ENCODE measurements around the gene GARNL3.
A peak's percentile ranks its signal among the peaks of the same experiment; 100 is the strongest.

The GARNL3 gene

GRCh38 chr9:127396808-127397645, 132.5 kb downstream of the GARNL3 start, which contains the start of gene SLC2A8:
TSS of gene SLC2A8 (plus strand) at chr9:127397169. CDS start at chr9:127397231, 62 bp downstream.
- H3K4me1 ChIP-seq (ENCODE audit: control insufficient read depth, low read depth, low read length), result peaks cover 3% of the 10 kb centered on the region
- no peak within 1 kb of the TSS for H4K5ac ChIP-seq (ENCODE audit: low read length)
- peaks cover 5% of the 10 kb centered on the region for H3K79me1 ChIP-seq (ENCODE audit: low read length)
- no peak within 1 kb of the TSS for H2BK120ac ChIP-seq (ENCODE audit: low read depth, low read length)
- no peak within 1 kb of the TSS for H4K8ac ChIP-seq (ENCODE audit: low read depth, low read length)
- H3K56ac ChIP-seq (ENCODE audit: low read length), result peak within 1 kb of the TSS; percentile 96
- peak within 1 kb of the TSS; percentile 58 for H3K4me3 ChIP-seq (ENCODE audit: low read length)
- peak within 1 kb of the TSS; percentile 87 for H3K9ac ChIP-seq (ENCODE audit: low read length)
- no peak within 1 kb of the TSS for H2BK15ac ChIP-seq (replicated peaks; ENCODE audit: low read depth)
- peak within 1 kb of the TSS; percentile 60 for H3K18ac ChIP-seq (ENCODE audit: low read length)
- H3K36me3 ChIP-seq (ENCODE audit: control insufficient read depth, insufficient read depth, low read length), result no peaks in the 10 kb centered on the region
- no peaks in the 10 kb centered on the region for H3K27me3 ChIP-seq (ENCODE audit: insufficient read depth, low read length, poor library complexity)
- H3K79me2 ChIP-seq (ENCODE audit: control insufficient read depth, insufficient read depth, low read length), result peaks cover 2% of the 10 kb centered on the region
- H3K4ac ChIP-seq (ENCODE audit: low read depth, low read length), result peak within 1 kb of the TSS; percentile 63
- DNase-seq, result peak; percentile 100
- H2AK5ac ChIP-seq (ENCODE audit: low read length), result no peak within 1 kb of the TSS
- H3K4me2 ChIP-seq (ENCODE audit: low read length), result peak within 1 kb of the TSS; percentile 90
- H3K27ac ChIP-seq (ENCODE audit: low read depth, low read length), result peak within 1 kb of the TSS; percentile 55
- no peak within 1 kb of the TSS for H3K23ac ChIP-seq (ENCODE audit: low read length)
- WGBS (ENCODE audit: extremely low coverage, insufficient coverage, low lambda C conversion rate), result no CpG with 5 or more reads among the region's 87 CpGs
- H2BK5ac ChIP-seq (ENCODE audit: low read length), result no peak within 1 kb of the TSS

GRCh38 chr9:127397646-127398274, 133.2 kb downstream of the GARNL3 start:
- Histone ChIP-seq H3K36me3 (ENCODE audit: control insufficient read depth, insufficient read depth, low read length) (no peaks in the 10 kb centered on the region), H3K23ac (ENCODE audit: low read length) (no peak overlapping the region), H4K8ac (ENCODE audit: low read depth, low read length) (no peak overlapping the region), H2AK5ac (ENCODE audit: low read length) (no peak overlapping the region), H2BK120ac (ENCODE audit: low read depth, low read length) (no peak overlapping the region), H3K4ac (ENCODE audit: low read depth, low read length) (no peak overlapping the region), H3K79me1 (ENCODE audit: low read length) (peaks cover 5% of the 10 kb centered on the region), H3K9ac (ENCODE audit: low read length) (peak overlapping the region; percentile 87), H3K79me2 (ENCODE audit: control insufficient read depth, insufficient read depth, low read length) (peaks cover 2% of the 10 kb centered on the region), H3K18ac (ENCODE audit: low read length) (peak overlapping the region; percentile 60), H3K4me3 (ENCODE audit: low read length) (peak overlapping the region; percentile 58), H3K56ac (ENCODE audit: low read length) (peak overlapping the region; percentile 96), H3K4me1 (ENCODE audit: control insufficient read depth, low read depth, low read length) (peaks cover 3% of the 10 kb centered on the region), H3K27ac (ENCODE audit: low read depth, low read length) (peak overlapping the region; percentile 55), H2BK5ac (ENCODE audit: low read length) (no peak overlapping the region), H2BK15ac (replicated peaks; ENCODE audit: low read depth) (no peak overlapping the region), H3K27me3 (ENCODE audit: insufficient read depth, low read length, poor library complexity) (no peaks in the 10 kb centered on the region), H3K4me2 (ENCODE audit: low read length) (peak overlapping the region; percentile 90), H4K5ac (ENCODE audit: low read length) (no peak overlapping the region)
- WGBS (ENCODE audit: extremely low coverage, insufficient coverage, low lambda C conversion rate), result no CpG with 5 or more reads among the region's 55 CpGs
- peak; percentile 57 for DNase-seq

GRCh38 chr9:127398275-127398647, 133.7 kb downstream of the GARNL3 start:
- Histone ChIP-seq H2AK5ac (ENCODE audit: low read length) (no peak overlapping the region), H3K56ac (ENCODE audit: low read length) (peak overlapping the region; percentile 96), H3K79me2 (ENCODE audit: control insufficient read depth, insufficient read depth, low read length) (peaks cover 2% of the 10 kb centered on the region), H3K9ac (ENCODE audit: low read length) (peak overlapping the region; percentile 87), H4K5ac (ENCODE audit: low read length) (no peak overlapping the region), H3K4me1 (ENCODE audit: control insufficient read depth, low read depth, low read length) (peaks cover 3% of the 10 kb centered on the region), H2BK120ac (ENCODE audit: low read depth, low read length) (no peak overlapping the region), H3K79me1 (ENCODE audit: low read length) (peaks cover 5% of the 10 kb centered on the region), H3K23ac (ENCODE audit: low read length) (no peak overlapping the region), H2BK5ac (ENCODE audit: low read length) (no peak overlapping the region), H3K4ac (ENCODE audit: low read depth, low read length) (no peak overlapping the region), H3K4me2 (ENCODE audit: low read length) (peak overlapping the region; percentile 90), H3K27me3 (ENCODE audit: insufficient read depth, low read length, poor library complexity) (no peaks in the 10 kb centered on the region), H4K8ac (ENCODE audit: low read depth, low read length) (no peak overlapping the region), H3K4me3 (ENCODE audit: low read length) (no peak overlapping the region), H3K36me3 (ENCODE audit: control insufficient read depth, insufficient read depth, low read length) (no peaks in the 10 kb centered on the region), H3K27ac (ENCODE audit: low read depth, low read length) (no peak overlapping the region), H3K18ac (ENCODE audit: low read length) (no peak overlapping the region), H2BK15ac (replicated peaks; ENCODE audit: low read depth) (no peak overlapping the region)
- DNase-seq, result no peak
- WGBS (ENCODE audit: extremely low coverage, insufficient coverage, low lambda C conversion rate), result no CpG with 5 or more reads among the region's 5 CpGs

- no peak overlapping the region for H2BK15ac ChIP-seq (replicated peaks; ENCODE audit: low read depth)
- no CpG with 5 or more reads among the region's 13 CpGs for WGBS (ENCODE audit: extremely low coverage, insufficient coverage, low lambda C conversion rate)
These were observed 134.3 kb downstream of the GARNL3 start for GRCh38 chr9:127398715-127399400.

GRCh38 chr9:127399736-127400269, 135.2 kb downstream of the GARNL3 start:
- peaks cover 1% of the 10 kb centered on the region for H3K36me3 ChIP-seq (ENCODE audit: control insufficient read depth, insufficient read depth, low read length)
- no CpG with 5 or more reads among the region's 14 CpGs for WGBS (ENCODE audit: extremely low coverage, insufficient coverage, low lambda C conversion rate)

More at GRCh38 chr9:127398715-127399400, 134.3 kb downstream of the GARNL3 start:
- H3K27me3 ChIP-seq (ENCODE audit: insufficient read depth, low read length, poor library complexity), result no peaks in the 10 kb centered on the region
- H3K36me3 ChIP-seq (ENCODE audit: control insufficient read depth, insufficient read depth, low read length), result no peaks in the 10 kb centered on the region
- peak overlapping the region; percentile 44 for H3K9ac ChIP-seq (ENCODE audit: low read length)
- H4K5ac ChIP-seq (ENCODE audit: low read length), result no peak overlapping the region
- no peak overlapping the region for H4K8ac ChIP-seq (ENCODE audit: low read depth, low read length)
- H3K4ac ChIP-seq (ENCODE audit: low read depth, low read length), result no peak overlapping the region
- H2BK5ac ChIP-seq (ENCODE audit: low read length), result no peak overlapping the region
- H3K18ac ChIP-seq (ENCODE audit: low read length), result no peak overlapping the region
- no peak overlapping the region for H2AK5ac ChIP-seq (ENCODE audit: low read length)
- H3K79me2 ChIP-seq (ENCODE audit: control insufficient read depth, insufficient read depth, low read length), result peaks cover 2% of the 10 kb centered on the region
- H2BK120ac ChIP-seq (ENCODE audit: low read depth, low read length), result no peak overlapping the region
- H3K4me2 ChIP-seq (ENCODE audit: low read length), result no peak overlapping the region
- H3K79me1 ChIP-seq (ENCODE audit: low read length), result peaks cover 5% of the 10 kb centered on the region
- no peak overlapping the region for H3K27ac ChIP-seq (ENCODE audit: low read depth, low read length)
- H3K23ac ChIP-seq (ENCODE audit: low read length), result no peak overlapping the region
- H3K56ac ChIP-seq (ENCODE audit: low read length), result no peak overlapping the region
- peaks cover 3% of the 10 kb centered on the region for H3K4me1 ChIP-seq (ENCODE audit: control insufficient read depth, low read depth, low read length)
- no peak for DNase-seq
- no peak overlapping the region for H3K4me3 ChIP-seq (ENCODE audit: low read length)

More at GRCh38 chr9:127399736-127400269, 135.2 kb downstream of the GARNL3 start:
- Histone ChIP-seq H3K23ac (ENCODE audit: low read length) (no peak overlapping the region), H2AK5ac (ENCODE audit: low read length) (no peak overlapping the region), H3K4me2 (ENCODE audit: low read length) (no peak overlapping the region), H3K56ac (ENCODE audit: low read length) (no peak overlapping the region), H3K27ac (ENCODE audit: low read depth, low read length) (no peak overlapping the region), H3K4ac (ENCODE audit: low read depth, low read length) (no peak overlapping the region), H4K5ac (ENCODE audit: low read length) (no peak overlapping the region), H3K79me1 (ENCODE audit: low read length) (peaks cover 5% of the 10 kb centered on the region), H3K18ac (ENCODE audit: low read length) (no peak overlapping the region), H2BK120ac (ENCODE audit: low read depth, low read length) (no peak overlapping the region), H3K79me2 (ENCODE audit: control insufficient read depth, insufficient read depth, low read length) (peaks cover 2% of the 10 kb centered on the region), H3K4me1 (ENCODE audit: control insufficient read depth, low read depth, low read length) (peaks cover 3% of the 10 kb centered on the region), H3K27me3 (ENCODE audit: insufficient read depth, low read length, poor library complexity) (no peaks in the 10 kb centered on the region), H2BK5ac (ENCODE audit: low read length) (no peak overlapping the region), H3K4me3 (ENCODE audit: low read length) (no peak overlapping the region), H3K9ac (ENCODE audit: low read length) (no peak overlapping the region), H4K8ac (ENCODE audit: low read depth, low read length) (no peak overlapping the region), H2BK15ac (replicated peaks; ENCODE audit: low read depth) (no peak overlapping the region)
- no peak for DNase-seq
